GM21737 (cell line): Measurements from ENCODE around the gene DPF3.

Experiments
- ATAC-seq: cut with Tn5 transposase; IDR thresholded peaks from one replicate; pipeline ENCODE4 v1.9.1; 2021; ENCODE audit warnings: mild to moderate bottlenecking, moderate library complexity; ENCODE audit not compliant: unreplicated experiment

DPF3 gene

DNA sequence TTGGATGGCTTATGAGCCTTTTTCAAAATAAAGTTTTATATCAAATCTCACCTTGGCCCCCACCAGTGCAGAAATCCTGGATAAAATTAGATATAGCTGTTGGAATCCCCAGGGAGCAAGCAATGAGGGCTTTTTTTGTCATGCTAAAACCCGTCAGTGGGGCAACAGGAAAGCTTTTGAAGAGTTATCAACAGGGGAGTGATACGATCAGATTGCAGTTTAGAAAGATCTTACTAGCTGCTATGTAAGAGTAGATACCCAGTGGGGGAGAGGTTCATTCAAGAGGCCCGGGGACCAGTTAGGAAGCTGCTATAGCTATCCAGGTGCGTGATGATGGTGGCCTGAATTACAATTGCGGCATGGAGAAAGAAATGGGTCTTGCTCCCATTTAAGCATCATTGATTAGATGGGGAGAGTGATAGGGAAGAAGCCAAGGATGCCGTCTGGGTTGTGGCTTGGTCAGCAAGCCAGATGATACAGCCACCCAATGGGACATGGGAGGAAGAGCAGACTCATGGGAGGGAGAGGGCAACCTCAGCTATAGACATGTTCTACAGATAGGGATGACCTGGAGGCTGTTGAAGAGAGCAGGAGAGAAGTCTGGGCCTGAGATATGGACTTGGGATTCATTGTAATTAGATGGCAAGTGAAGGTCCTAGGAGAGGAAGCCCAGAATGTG is 272.4 kb downstream of the DPF3 start:
- ATAC-seq = no peak

DNA sequence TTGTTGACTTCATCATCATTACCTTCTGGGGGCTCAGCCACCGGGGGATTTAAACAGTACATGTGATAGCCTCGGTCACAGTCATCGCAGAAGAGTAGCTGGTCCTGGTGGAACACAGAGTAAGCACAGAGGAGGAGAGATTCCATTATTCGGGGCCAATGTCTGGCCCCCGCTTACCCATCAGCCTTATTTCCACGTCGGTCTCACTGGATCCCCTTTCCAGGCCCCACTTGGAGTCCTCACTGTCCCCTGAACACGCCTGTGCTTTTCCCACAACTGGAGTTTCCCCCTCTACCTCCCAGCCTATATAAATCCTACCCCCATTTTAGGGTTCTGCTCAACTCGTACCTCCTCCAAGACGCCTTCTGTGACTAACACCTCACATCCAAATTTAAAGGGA is 274.0 kb downstream of the DPF3 start:
- ATAC-seq = no peak

DNA sequence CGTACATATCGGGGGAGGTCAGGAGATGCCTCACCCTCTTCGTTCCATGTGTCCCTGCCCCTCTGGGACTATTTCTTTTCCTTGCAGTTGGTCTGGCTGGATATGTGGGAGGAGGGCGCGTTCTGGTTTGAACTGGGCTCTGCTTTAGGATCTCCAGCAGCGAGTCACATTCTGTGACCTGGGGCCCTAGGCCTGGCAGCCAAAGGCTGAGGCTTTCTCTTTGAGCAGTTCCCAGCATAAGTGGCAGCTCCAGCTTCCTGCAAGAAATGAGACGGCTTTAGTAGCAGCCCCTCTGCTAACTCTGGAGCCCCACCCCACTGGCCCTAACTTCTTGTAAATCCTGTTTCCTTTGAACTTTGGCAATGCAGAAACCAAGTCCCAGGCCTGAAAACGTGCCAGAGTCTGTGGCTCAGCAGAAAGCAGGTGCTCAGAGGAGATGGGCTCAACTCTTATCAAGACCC is 274.8 kb downstream of the DPF3 start:
- ATAC-seq = no peak

DNA sequence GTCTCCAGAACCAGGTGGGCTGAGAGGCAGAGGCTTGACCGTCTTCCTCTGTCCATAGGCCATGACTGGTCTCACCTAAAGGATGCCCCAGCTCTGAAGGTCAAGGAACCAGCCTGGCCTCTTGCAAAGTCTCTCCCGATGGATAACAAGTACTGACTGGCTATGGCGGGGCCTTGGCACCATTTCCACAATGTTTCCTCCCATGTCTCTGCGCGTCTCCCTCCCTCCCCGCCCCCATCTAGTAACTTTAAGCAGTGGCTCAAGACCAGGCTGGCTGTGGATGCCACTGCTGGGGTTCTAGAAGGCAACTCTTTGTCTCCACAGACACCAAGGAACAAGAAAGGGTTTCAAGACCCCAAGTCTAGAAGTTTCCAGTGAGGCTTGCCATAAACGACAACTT is 275.5 kb downstream of the DPF3 start:
- no peak for ATAC-seq

DNA sequence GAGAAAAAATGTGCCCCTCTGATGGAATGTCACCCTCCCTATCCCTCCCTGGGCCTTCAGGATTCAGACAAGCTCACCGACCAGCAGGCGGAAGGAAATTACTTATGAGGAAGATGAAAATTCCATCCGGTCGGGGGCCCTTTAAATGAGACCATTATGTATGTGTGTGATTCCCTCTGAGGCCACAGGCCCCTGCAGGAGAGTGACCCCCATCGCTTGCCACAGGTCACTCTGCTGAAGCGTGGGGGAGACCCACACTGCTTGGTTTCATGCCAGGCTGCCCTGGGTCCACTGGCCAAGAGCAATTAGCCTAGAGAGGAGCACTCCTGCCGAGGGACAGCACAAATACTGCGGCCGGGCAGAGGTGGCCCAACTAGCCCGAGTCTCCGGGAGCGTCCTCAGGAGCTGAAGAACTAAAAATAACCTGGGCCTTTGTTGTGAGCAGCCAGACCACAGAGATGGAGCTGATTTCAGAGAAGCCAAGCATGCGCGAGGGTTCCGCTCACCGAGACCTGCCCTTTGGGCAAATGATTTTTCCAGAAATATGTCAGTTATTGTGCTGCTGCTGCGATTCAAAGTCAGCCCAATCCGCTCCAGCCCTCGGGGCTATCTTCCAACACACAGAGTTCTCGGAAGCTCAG is 276.4 kb downstream of the DPF3 start:
- ATAC-seq = no peak

DNA sequence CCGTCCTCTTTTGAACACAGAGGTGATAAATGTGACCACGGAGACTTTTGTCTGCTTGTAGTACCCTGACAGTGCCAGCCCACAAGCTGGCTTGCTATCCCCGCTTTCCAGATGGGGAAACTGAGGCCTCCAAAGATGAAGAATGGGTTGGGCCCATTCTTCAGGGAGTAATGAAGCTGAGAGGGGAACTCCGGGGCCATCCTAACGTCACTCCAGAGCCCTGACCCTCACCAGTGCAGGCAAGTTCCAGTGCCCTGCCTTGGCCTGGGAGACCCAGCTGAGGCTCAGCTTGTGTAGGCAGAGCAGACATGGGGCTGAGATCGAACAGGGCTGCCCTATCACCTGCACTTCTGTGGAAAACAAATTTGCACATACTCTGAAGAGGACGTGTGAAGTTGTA is 277.1 kb downstream of the DPF3 start:
- ATAC-seq = no peak

DNA sequence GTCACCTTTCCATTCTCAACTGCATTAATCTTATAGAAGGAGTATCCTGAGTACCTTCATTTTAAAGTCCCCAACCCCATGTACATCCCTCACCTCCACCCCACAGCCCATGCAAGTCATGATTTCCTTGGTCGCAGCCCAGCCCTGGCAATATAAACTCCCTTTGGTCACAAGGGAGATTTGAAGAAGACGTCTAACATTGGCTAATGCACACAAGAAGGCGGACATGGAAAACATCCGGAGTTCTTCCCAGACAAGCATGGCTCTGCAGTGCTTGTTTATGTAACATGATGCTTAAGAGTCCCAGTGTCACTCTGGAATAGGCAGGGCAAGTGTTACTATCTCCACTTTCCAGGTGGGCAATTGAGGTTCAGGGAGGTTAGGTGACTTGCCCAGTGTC is 277.6 kb downstream of the DPF3 start:
- ATAC-seq = no peak

DNA sequence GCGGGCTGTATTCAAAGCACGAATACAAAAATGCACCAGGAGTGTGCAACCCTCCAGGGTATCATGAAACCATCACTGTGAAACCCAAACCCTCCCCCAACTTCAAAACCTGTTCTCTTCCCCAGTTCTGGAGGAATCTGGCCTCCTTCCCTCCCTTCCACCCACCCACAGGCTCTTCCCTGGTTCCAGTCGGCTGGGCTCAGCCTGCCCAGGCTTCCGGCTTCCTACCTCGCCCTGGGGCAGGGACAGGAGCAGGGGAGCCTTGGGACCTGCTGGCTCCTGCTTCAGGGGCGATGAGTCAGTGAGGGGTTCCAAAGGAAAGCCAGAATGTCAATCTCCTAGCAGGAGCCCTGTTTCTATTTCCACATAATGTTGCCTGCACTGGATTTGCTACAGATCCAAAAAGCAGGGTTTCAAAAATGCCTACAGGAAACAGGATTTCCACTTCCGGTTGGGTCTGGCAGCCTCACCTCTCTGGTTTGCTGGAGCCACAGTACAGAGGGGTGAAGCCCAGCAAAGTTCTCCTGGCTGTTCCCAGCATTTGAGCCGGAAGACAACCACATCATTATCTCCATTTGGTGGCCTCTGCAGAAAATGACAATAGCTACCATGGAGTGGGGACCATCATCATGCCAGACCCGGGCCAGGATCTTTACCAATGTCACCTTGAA is 278.3 kb downstream of the DPF3 start:
- ATAC-seq = no peak

DNA sequence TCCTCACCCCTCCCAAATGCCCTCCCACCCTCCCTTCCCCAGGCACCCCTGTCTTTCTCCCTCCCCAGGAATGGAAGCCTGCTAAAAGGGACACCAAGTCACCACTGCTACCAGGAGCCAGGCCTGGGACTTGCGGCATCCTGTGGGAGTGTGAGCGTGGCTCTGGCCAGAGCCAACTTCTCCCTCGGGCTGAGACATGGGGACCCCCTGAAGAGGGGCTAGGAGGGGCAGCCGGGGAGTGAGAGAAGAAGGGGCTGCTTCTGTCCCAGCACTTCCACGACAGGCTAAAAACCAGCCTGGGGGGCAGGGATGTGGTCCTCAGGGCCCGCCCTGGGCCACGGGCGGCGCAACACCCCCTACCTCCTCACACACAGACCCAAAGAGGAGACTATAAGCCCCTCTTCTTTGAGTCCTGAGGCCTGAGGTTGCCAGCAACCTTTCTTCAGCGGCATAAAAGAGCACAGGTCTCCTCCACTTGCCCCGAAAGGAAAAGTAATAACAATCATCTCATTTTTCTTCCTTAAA is 278.9 kb downstream of the DPF3 start:
- ATAC-seq = no peak

DNA sequence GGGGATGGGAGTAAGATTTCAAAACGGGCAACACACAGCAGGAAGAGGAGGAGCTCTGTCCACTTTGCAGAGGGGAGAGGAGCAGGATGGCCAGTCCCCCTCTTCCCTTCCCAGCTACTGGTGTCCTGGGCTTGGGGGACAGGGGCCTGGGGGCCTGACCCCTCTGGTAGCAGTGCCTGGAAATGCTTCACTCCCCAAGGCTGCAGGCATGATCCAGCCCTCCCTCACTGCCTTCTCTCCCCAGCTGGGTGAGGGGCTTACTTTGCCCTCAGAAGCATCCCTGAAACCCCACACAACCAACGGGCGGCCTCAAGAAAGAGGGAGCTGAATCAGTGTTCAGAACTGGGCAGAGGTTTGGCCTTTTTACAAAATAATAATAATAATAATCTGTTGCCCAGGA is 279.5 kb downstream of the DPF3 start:
- no peak for ATAC-seq

DNA sequence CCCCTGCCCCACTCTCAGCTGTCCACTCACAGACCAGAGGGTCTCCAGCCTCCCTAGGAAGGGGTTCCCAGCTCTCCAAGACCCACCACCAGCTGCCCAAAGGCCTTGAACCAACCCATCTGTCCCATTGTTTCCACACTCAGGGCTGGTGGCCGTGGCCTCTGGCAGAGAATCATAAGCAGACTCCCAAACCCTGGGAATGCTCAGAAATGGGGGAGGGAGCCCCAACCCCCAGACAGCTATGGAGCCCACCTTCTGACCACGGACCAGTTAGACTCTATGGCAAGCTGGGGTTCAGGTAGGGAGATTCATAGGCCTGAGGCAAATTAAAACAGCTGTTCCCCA is 280.0 kb downstream of the DPF3 start:
- ATAC-seq = no peak

DNA sequence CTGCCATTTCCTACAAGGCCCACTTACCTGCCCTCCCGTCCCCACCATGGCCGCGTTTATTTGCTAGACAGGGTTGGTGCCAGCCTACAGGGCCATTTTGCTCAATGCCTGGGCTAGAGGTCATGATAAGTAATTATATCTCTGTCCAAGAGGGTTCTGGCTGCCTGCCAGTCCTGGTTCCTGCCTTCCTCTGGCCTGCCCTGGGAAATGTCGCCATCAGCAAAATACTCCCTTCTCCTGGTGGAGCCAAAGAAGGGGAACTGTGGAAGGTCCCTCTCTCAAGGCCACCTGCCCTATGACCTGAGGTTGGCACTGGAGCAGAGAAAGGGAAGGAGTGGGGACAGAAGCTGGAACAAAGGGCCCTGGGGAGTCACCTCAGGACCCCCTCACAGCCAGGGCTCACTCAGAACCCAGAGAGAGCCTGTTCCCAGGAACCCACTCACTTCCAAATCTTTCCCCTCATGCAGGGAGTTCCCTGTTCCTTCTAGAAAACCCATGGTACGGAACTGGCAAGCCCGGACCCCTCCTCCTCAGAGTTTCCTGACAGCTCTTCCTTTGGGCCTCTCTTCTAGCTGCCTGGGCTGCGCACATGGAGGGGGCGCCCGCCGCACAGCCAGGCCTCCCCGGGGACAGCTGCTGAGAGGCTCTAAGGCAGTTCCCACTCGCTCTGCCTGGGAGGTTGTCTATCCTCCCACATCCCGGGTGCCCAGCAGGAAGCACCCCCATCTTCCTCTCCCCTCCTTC is 280.5 kb downstream of the DPF3 start:
- no peak for ATAC-seq

DNA sequence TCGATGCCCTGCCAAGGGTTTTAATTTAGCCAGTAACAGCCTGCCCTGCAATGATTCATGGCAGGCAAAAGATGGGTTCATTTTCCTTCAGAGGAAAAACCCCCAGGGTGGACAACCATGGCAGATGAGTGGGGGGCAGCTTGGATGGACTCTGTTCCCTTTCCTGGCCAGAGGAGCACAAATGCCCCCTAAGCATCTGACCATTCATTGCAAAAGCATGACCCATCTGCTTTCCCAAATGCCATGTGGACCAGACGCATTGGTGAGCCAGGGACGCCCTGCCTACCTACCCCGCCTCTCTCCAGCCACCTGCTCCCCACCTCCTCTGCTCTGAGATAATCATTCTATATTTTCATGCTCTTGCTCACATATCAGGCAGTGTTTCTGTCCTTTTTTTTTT is 281.9 kb downstream of the DPF3 start:
- no peak for ATAC-seq

DNA sequence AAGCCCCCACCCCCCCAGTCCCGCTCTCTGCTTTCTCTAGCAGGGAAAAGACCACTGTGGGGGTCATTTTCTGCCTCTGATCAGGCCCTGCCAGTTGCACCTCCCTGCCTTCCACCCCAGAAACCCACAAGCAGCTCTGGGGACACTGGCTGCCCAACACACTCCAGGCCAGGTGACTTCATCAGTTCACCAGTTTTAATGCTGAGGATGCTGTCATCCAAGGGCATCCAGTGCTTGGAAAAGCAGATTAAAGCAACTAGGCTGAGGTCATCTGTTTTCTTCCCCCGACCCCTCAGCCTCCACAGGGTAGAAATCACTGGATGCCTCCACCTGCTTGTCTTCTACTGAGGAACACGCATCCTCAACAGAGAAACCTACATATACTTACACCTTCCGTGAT is 282.4 kb downstream of the DPF3 start:
- no peak for ATAC-seq

DNA sequence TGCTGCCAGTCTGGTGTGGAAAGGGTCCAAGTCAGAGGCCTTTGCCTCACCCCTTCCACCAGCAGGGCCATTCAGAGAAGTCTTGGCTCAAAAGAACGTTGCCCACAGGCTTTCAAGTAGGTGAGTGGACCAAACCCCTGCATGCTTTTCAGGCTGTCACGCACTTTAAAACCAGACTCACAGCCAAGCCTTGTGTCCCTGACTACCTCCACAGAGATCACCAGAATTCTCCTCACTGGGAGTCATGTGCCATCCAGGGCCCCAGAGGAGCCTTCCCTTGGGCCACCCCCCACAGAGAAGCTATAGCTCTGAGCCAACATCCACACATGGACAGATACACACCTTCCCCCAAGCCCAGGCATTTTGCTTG is 283.1 kb downstream of the DPF3 start:
- ATAC-seq = no peak

DNA sequence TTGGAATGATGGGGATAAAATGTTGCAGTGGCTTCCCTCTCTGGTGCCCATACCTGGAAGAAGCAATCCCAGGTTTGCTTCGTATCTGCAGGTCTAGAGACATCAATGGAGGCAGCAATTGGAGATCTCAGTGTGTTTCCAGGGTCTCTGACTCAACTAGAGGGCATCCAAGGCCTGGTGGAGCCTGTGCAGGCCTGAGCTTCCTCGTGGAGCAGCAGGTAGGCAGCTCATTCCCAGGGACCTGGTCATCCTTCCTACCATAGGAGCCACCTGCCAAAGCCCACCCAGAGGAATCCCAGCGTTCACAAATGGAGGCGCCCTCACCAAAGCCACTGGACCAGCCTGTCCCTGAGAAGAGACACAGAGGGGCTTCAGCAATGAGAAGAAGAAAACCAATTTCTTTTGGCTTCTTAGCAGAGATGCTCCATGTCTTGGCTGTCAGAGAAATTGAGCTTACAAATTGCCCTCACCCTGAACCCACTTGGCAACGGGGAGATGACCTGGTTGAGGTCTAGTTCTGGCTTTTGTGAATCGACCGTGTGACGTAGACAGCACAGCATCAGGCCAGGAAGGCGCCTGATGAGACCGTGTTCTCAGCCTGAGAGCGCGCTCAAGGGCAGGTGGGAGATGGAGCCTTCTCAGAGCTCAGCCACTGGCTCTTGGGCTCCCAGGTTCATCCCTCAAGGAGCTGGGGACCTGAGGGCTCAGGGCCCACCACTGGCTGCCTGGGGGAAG is 283.6 kb downstream of the DPF3 start:
- no peak for ATAC-seq

DNA sequence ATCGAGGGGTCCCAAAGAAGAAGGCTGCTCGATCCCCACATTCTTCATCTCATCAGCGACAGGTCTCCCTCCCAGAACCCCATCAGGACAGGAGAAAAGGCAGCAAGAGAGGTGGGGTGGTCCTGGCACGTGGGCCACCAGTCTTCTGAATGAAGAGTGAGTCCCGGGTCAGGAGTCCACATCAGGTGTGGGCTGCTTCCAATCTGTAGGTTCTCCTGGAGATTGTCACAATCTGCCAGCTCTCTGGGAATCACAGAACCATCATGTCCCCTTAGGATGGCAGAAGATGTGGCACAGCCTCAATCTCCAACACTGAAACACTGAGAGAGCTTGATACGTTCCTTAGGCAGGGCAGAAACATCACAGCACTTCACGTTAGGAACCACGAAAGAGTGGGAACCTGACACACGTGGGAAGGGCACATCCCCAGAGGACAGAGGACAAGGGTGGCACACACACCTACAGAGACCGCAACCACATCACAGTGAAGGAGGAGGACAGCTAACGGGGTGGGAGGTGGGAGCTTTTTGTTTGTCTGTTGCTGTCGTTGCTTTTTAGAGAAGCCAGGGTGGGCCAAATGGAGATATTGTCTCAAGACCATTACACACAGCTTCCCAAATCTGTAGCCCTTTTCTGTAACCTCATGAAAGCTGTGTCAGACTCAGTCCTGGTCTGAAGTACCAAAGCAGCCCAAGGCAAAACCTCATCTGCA is 284.5 kb downstream of the DPF3 start:
- no peak for ATAC-seq

DNA sequence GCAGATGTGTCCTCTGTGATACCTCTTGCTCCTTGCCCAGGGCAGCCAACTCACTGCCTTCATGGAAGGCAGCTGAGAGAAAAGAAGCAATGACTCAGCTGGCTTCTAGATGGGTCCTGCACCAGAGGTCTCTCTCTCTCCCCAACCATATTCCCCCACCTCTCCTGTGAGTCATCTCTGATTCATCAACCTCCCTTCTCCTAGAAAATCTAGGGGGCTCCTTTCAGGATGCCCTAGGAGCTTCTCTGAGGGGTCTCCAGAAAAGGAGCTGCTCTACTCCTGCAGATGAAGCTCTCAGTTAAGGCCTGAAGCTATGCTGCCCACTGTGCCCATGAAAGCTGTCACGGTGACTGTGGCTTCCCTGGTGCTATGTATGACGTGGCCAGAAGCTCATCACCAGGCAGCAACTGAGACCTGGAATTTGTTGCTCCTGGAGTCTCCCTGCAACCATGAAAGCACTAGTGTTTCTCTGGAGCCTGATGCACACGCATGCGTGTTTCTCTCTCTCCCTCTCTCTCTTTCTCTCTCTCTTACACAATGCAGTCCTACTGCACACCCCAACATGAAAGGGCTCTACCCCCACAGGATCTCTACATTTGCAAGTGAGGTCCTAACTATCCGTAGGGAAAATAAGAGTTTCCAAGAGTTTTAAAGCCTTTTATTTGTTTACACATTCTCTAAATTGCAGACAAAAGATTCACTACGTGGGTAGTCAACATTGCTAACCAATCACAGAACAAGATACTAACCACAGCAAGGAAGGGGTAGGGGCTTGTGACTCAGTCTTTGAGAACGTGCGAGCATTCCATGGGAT is 285.3 kb downstream of the DPF3 start:
- ATAC-seq = no peak

DNA sequence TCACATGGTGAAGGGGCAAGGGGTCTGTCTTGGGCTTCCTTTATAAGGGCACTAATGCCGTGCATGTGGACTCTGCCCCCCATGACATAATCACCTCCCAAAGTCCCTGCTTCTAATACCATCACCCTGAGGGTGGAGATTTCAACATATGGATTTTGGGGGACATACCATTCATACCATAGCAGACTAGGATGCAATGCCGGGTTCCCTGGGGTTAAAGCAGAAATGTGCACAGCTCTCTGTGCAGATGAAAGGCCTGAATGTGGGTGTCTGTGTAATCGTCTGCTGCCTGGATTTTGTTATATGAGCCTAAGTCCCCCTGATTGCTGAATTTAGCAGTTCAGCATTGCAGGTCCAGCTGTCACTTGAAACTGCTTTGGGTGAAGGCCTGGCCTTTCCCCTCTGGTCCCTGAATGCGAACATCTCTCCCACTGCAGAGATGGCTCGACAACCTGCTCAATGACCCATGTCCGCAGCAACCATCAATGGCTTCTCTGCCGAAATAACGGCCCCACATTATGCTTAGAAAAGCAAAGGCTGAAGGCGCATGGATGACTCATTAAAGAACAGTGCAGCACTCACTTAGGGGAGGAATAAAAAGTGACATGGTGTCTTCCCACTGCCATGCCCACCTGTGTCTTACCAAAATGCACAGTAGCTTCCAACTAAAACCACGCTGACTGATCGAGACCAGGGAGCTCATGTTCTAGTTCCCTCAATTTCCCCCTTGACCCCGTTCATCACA is 286.3 kb downstream of the DPF3 start:
- no peak for ATAC-seq
